PC-3 (cell line): Measurements from ENCODE around the gene C6.

Experiments used
- EZH2 ChIP-seq: fragments of 300-600 bp; sonication (generic); IDR thresholded peaks from one replicate; pipeline ENCODE4 v1.6.1; 2017; ENCODE audit warnings: antibody characterized with exemption, mild to moderate bottlenecking, low read length; ENCODE audit not compliant: unreplicated experiment
- EZH2phosphoT487 ChIP-seq: fragments of 300-600 bp; sonication (generic); IDR thresholded peaks from 2 replicates; pipeline ENCODE4 v1.6.1; 2018; ENCODE audit warnings: mild to moderate bottlenecking, antibody characterized with exemption, low read length, borderline replicate concordance
- TF ChIP-seq, protein P1 (sequence below): fragments of 300-600 bp; sonication (generic); conservative IDR thresholded peaks from 2 replicates; pipeline ENCODE4 v1.5.1; 2017; ENCODE audit warnings: antibody characterized with exemption, low read depth, mild to moderate bottlenecking, low read length

GRCh38 chr5:41109186-41109585 lies 104.1 kb downstream of the C6 start:
- TF ChIP-seq, protein P1, sequence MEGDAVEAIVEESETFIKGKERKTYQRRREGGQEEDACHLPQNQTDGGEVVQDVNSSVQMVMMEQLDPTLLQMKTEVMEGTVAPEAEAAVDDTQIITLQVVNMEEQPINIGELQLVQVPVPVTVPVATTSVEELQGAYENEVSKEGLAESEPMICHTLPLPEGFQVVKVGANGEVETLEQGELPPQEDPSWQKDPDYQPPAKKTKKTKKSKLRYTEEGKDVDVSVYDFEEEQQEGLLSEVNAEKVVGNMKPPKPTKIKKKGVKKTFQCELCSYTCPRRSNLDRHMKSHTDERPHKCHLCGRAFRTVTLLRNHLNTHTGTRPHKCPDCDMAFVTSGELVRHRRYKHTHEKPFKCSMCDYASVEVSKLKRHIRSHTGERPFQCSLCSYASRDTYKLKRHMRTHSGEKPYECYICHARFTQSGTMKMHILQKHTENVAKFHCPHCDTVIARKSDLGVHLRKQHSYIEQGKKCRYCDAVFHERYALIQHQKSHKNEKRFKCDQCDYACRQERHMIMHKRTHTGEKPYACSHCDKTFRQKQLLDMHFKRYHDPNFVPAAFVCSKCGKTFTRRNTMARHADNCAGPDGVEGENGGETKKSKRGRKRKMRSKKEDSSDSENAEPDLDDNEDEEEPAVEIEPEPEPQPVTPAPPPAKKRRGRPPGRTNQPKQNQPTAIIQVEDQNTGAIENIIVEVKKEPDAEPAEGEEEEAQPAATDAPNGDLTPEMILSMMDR: no peak
- no peak for TF ChIP-seq EZH2
- no peak for TF ChIP-seq EZH2phosphoT487
